GM19397 (cell line): ENCODE results near the gene SBNO2.
"Not testable (repeated sequence)": the region's sequence is repeated elsewhere in the genome, so short reads cannot be mapped to it uniquely, and the experiment has no call there.

Source experiments
- ATAC-seq: cut with Tn5 transposase; IDR thresholded peaks from one replicate; pipeline ENCODE4 v1.9.1; 2021; ENCODE audit warnings: mild to moderate bottlenecking, moderate library complexity; ENCODE audit not compliant: unreplicated experiment

The SBNO2 gene

DNA sequence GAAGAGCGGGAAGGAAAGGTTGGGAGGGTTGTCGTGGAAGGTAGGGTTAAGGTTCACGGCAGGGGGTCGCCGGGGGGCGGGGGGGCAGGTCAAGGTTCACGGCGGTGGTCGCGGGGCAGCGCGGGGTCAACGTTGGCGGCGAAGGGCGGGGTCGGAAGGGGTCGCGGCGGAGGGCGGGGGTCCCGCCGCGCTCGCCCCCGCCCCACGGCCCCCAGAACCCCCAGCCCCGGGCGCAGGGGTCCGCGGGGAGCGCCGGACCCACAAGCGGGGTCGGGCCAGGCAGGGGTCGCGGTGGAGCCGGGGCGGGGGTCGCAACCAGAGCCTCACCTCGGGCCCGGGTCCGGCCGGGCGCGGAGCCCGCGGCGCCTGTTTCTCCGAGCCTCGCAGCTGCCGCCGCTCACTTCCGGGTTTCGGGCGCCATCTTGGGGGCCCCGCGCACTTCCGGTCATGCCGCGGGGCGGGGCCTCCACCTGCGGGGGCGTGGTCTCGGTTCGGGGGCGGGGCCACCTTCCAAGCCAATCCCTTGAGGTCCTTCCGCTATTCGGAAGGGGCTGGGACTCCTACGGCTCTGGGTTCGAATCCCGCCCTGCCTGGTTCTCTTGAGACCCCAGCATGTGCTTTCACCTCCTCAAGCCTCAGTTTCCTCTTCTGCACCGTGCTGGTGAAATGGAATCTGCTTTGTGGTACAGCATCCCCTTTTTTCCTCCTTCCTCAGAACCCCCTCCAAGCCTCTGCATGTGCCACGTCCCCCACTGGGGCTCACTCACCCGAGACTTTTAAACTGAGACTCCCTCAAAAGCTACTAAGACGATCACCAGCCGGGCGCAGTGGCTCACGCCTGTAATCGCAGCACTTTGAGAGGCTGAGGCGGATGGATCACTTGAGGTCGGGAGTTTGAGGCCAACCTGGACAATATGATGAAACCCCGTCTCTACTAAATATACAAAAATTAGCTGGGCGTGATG is at the start of gene SBNO2:
TSS of gene SBNO2 (minus strand) at position 424 of the 965 bp plus-strand sequence. CDS start 19,992 bp downstream, outside the sequence.
- ATAC-seq, result peak; percentile 79

DNA sequence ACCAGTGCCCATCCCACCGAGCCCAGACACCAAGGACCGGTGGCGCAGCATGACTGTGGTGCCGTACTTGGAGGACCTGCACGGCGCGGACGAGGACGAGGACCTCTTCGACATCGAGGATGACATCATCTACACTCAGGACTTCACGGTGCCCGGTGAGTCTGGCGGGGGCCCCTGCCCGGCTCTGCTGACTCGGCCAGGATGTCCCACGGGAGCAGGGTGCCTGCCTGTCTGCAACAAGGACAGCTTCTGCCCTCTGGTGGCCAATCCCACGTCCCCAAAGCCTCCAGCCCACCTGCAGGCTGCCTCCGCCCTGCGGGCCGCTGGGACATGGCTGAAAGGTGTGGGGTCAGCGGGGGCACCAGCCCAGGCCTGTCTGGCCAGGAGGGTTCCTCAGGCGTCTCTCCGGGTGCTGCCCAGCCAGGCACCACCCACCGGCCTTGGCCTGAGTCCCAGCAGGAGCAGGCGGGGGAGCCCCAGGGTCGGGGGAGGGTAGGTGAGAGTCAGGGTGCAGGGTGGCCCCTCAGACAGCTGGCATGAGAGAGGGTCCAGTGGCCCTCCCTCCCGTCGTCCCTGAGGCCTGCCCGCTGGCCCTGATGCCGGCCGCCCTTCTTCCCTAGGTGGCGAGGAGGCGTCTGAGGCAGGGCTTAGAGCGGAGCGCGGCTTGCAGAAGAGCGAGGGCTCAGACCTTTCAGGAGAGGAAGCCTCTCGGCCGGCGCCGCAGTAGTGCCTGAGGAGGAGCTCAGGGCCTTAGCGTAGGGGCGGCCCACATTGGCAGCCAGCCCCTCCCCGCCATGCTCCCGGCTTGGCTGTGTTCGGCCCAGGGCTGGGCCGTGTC is 49.2 kb upstream of the SBNO2 start:
- ATAC-seq, result no peak

GRCh38 chr19:1222394-1222793 is 48.3 kb upstream of the SBNO2 start:
- ATAC-seq, result no peak

- no peak for ATAC-seq
These were observed 47.8 kb upstream of the SBNO2 start for GRCh38 chr19:1221904-1222255.

DNA sequence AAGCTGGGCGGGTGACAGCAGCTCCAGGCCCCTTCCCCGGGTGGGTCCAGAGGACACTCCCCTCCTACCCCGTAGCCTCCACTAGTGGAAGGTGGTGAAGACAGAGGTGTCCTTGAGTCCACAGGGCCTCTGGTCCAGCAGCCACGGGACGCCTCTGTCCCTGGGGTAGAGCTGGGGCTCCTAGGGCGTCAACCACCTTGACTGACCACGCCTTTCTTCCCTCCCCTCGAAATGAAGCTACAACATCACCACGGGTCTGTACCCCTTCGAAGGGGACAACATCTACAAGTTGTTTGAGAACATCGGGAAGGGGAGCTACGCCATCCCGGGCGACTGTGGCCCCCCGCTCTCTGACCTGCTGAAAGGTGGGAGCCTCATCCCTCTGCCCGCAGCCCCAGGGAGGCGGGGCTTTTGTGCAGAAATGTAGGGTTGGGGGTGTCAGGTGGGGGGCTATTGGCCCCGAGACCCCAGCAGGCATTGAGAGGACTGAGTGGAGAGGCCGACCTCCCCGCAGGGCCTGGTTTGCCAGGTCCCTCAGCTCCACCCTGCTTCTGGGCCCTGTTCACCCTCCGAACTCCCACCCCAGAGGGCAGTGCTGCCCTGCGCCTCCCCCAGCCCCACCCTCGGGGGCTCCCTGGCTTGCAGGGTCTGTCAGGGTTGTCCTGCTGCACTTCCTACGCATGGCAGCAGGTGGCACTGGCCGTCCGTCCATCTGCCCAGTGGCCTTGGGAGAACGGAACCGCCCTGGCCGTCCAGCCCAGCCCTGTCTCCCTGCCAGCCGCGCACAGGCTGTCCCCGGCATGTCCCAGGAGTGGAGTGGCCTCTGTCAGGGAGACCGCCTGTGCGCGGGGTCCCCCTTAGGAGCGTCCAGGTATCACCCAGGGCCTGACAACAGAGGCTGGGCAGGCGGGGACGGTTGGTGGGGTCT is 47.2 kb upstream of the SBNO2 start:
- no peak for ATAC-seq

DNA sequence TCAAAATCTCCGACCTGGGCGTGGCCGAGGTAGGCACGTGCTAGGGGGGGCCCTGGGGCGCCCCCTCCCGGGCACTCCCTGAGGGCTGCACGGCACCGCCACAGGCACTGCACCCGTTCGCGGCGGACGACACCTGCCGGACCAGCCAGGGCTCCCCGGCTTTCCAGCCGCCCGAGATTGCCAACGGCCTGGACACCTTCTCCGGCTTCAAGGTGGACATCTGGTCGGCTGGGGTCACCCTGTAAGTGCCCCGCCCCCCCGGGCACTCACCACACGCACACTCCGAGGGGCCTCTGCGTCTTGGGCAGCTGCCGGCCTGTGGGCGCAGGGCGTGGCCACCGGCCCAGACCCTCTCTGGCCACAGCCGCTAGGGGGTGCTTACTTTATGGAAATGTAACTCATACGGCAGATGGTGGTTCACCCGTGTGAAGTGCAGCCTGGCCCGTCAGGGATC is 46.4 kb upstream of the SBNO2 start:
- no peak for ATAC-seq

GRCh38 chr19:1219786-1220476 is 45.9 kb upstream of the SBNO2 start:
- ATAC-seq, result no peak

DNA sequence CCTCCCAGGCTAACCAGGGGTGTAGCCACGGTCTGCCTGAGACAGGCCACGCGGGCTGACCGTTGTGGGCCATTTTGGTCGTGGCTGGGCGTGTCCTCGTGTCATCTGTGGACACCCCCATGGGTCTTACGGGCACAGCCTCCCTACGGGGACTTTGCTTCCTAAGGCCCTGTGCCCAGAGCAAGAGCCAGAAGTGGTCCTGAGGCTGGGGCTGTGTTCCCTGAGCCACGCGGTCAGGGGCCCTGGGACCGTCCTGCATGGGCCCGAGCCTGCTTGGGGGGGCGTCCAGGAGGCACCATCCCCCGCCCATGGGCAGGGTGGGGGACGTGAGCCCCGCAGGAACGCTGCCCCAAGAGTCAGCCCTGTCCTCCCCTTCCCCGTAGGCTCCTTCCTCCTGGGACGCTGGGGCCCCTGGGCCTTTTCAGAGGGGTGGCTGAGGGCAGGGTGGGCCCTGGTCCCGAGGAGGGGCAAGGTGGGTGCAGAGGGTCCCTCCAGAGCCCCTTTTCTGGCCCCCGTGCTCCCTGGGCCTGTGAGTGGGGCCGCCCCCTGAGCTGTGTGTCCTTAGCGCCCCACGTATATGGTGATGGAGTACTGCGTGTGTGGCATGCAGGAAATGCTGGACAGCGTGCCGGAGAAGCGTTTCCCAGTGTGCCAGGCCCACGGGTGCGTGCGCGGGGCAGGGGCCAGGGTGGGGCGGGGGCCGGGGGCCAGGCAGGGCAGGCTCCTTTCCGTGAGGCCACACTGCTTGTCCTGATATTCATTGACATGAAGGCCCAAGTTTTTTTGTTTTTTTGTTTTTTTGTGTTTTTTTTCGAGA is 44.9 kb upstream of the SBNO2 start:
- ATAC-seq, result no peak

DNA sequence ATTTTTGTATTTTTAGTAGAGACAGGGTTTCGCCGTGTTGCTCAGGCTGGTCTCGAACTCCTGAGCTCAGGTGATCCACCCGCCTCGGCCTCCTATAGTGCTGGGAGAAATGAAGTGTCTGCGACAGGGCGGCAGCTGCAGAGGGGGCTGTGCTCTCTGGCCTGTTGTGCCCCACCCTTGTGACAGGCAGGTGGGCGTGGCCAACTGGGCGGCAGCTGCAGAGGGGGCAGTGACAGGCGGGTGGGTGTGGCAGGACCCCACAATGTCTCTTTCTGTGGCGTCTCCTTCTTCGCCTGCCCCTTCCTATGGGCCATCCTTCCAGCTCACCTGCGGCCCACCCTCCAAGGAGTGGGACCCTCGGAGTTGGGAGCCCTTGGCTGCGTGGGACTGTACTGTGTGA is 43.3 kb upstream of the SBNO2 start:
- no peak for ATAC-seq

GRCh38 chr19:1216756-1217155 is 42.7 kb upstream of the SBNO2 start:
- ATAC-seq, result no peak

- no peak for ATAC-seq
These were observed 41.0 kb upstream of the SBNO2 start for GRCh38 chr19:1214862-1215731.

DNA sequence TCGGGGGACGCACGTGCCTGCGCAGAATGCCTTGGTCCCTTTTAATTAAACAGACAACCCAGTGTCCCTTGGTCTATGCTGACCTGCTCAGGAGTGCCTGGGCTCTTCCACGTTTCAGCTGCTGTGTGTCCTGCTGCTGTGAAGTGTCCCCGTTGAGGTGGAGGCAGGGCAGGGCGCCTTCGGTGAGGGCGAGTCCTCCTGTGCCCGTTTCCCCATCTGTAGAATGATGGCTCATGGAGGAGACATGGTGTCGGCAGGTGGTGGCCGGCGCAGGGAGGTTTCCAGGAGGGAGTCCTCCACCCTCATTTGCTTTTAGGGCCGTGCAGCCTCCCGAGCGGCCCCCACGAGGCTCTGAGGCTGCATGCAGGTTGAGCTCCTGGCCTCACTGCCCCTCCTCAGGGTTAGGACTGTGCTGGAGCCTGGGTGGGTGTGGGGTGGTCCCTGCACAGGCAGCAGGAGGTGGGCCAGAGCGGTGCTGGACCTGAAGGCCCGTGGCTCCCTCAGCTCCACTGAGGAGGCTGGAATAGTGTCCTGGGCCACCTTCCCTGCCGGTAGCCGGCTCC is 40.3 kb upstream of the SBNO2 start:
- no peak for ATAC-seq

GRCh38 chr19:1213391-1214286 is 39.6 kb upstream of the SBNO2 start:
- no peak for ATAC-seq

DNA sequence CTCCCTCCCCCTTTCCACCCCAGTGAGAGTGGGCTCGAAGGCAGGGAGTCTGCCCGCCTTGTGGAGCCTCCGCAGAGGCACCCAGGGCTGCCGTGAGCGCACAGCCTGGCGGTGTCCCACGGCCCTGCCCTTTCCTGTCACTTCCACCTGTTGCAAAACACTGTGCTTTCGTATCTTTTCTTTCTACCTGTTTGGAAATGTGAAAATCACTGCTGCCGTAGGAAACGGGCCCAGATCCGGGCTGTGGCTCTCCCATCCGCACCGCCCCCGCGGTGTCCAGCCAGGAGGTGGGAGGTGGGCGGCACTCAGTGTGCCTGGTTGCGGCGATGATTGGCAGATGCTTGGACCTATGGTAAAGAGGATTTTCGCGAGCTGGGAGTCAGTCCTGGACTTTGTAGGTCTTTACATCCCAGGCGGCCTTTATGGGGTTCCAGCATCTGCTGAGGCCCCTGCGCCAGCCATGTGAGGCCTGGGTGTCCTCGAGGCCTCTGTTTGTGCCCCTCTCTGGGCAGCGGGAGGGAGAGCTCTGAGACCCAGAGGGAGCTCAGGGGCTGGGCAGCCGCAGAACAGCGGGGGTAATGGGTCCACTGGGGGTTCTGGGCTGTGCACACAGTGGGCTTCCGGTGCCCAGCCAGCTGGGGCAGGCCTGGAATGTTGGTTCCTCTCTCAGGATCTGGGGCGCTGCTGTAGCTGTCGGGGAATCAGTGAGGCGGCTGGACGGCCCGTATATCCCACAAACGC is 37.6 kb upstream of the SBNO2 start:
- ATAC-seq, result no peak

GRCh38 chr19:1210227-1210538 is 36.1 kb upstream of the SBNO2 start:
- no peak for ATAC-seq

- ATAC-seq, result not testable (repeated sequence)
These were observed 34.8 kb upstream of the SBNO2 start for GRCh38 chr19:1208830-1209229.
